ENCODE data around the gene DOCK7. TPM values are rescaled to one million over a fixed set of nuclear protein-coding genes. Genes with fewer than 3 reads are reported as not detected.

Gene DOCK7
- total and polyA plus RNA-seq, 2 of the 13 experiments (the other 11 are each of a cell fraction or from before 2014, with no cell fraction given) = 45.7 to 67.2 TPM

DNA sequence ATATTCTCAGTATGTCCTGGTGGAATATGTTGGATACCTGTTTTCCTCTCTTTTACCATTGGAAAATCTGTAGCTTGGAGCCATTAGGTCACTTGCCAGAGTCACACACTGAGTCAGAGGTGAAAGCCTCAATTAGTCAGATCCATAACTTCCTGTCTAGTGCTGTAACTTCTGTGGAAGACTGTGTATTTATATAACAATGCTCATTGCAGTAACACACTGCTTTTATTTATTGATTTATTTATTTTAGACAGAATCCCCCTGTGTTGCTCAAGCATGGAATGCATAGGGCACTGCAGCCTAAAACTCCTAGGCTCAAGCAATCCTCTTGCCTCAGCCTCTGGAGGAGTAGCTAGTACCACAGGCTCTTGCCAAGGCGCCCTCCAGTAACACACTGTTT, 1.3 kb upstream of the DOCK7 start (continued):
- TF ChIP-seq, protein P1, sequence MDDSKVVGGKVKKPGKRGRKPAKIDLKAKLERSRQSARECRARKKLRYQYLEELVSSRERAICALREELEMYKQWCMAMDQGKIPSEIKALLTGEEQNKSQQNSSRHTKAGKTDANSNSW (CRISPR knock-in tag; IDR thresholded peaks at IDR 0.05; ENCODE audit: borderline replicate concordance) = no peak
- TF ChIP-seq ZNF772 (CRISPR knock-in tag; IDR thresholded peaks at IDR 0.05) (no peak), ZNF235 (CRISPR knock-in tag; IDR thresholded peaks at IDR 0.05; ENCODE audit: borderline replicate concordance) (no peak), ZXDC (CRISPR knock-in tag; IDR thresholded peaks at IDR 0.05) (no peak), ZNF318 (CRISPR knock-in tag; IDR thresholded peaks at IDR 0.05) (no peak), IRX3 (CRISPR knock-in tag; IDR thresholded peaks at IDR 0.05; ENCODE audit: borderline replicate concordance, low read depth) (no peak), ZBTB1 (CRISPR knock-in tag; IDR thresholded peaks at IDR 0.05; ENCODE audit: borderline replicate concordance) (no peak), ZNF570 (CRISPR knock-in tag; IDR thresholded peaks at IDR 0.05; ENCODE audit: borderline replicate concordance) (no peak), ZNF264 (CRISPR knock-in tag; IDR thresholded peaks at IDR 0.05) (no peak)
- TF ChIP-seq, protein P2, sequence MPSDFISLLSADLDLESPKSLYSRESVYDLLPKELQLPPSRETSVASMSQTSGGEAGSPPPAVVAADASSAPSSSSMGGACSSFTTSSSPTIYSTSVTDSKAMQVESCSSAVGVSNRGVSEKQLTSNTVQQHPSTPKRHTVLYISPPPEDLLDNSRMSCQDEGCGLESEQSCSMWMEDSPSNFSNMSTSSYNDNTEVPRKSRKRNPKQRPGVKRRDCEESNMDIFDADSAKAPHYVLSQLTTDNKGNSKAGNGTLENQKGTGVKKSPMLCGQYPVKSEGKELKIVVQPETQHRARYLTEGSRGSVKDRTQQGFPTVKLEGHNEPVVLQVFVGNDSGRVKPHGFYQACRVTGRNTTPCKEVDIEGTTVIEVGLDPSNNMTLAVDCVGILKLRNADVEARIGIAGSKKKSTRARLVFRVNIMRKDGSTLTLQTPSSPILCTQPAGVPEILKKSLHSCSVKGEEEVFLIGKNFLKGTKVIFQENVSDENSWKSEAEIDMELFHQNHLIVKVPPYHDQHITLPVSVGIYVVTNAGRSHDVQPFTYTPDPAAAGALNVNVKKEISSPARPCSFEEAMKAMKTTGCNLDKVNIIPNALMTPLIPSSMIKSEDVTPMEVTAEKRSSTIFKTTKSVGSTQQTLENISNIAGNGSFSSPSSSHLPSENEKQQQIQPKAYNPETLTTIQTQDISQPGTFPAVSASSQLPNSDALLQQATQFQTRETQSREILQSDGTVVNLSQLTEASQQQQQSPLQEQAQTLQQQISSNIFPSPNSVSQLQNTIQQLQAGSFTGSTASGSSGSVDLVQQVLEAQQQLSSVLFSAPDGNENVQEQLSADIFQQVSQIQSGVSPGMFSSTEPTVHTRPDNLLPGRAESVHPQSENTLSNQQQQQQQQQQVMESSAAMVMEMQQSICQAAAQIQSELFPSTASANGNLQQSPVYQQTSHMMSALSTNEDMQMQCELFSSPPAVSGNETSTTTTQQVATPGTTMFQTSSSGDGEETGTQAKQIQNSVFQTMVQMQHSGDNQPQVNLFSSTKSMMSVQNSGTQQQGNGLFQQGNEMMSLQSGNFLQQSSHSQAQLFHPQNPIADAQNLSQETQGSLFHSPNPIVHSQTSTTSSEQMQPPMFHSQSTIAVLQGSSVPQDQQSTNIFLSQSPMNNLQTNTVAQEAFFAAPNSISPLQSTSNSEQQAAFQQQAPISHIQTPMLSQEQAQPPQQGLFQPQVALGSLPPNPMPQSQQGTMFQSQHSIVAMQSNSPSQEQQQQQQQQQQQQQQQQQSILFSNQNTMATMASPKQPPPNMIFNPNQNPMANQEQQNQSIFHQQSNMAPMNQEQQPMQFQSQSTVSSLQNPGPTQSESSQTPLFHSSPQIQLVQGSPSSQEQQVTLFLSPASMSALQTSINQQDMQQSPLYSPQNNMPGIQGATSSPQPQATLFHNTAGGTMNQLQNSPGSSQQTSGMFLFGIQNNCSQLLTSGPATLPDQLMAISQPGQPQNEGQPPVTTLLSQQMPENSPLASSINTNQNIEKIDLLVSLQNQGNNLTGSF (CRISPR knock-in tag; IDR thresholded peaks at IDR 0.05) = no peak

All from HepG2 (cell line).